Neuronal stem cell (in vitro differentiated cells): Measurements from ENCODE around the gene RNF135. TPM values are rescaled to one million over a fixed set of nuclear protein-coding genes. Genes with fewer than 3 reads are reported as not detected.

Experiments used
- DNase-seq: peaks from one replicate; pipeline ENCODE4 v3.0.0-alpha.2; 2013; ENCODE audit warnings: low spot score
- H2AFZ ChIP-seq: one replicate; pipeline ENCODE4 v1.6.1; 2013; ENCODE audit warnings: mild to moderate bottlenecking, low read length, inconsistent platforms
- H2AK5ac ChIP-seq: 2 replicates; pipeline ENCODE4 v1.6.1; 2013; ENCODE audit warnings: low read depth, mild to moderate bottlenecking, inconsistent platforms, low read length, moderate library complexity, mixed read lengths
- H2BK120ac ChIP-seq: 2 replicates; pipeline ENCODE4 v1.6.1; 2013; ENCODE audit warnings: low read depth, mild to moderate bottlenecking, inconsistent platforms, low read length, moderate library complexity, mixed read lengths
- H2BK12ac ChIP-seq: one replicate; pipeline ENCODE4 v1.6.1; 2013; ENCODE audit warnings: low read length, inconsistent platforms
- H2BK15ac ChIP-seq: 2 replicates; pipeline ENCODE4 v1.6.1; 2013; ENCODE audit warnings: mild to moderate bottlenecking, low read length, inconsistent platforms, mixed read lengths
- H2BK5ac ChIP-seq: one replicate; pipeline ENCODE4 v1.6.1; 2013; ENCODE audit warnings: inconsistent platforms, mild to moderate bottlenecking, low read length, moderate library complexity
- H3K14ac ChIP-seq: one replicate; pipeline ENCODE4 v1.6.1; 2013; ENCODE audit warnings: low read length, inconsistent platforms
- H3K18ac ChIP-seq: 2 replicates; pipeline ENCODE4 v1.6.1; 2013; ENCODE audit warnings: low read length, inconsistent platforms
- H3K23ac ChIP-seq: 2 replicates; pipeline ENCODE4 v1.6.1; 2013; ENCODE audit warnings: low read depth, mild to moderate bottlenecking, mixed read lengths, low read length, inconsistent platforms; ENCODE audit not compliant: poor library complexity
- H3K27ac ChIP-seq: replicated peaks from 3 replicates; pipeline ENCODE4 v1.5.1; 2013; ENCODE audit warnings: low read length, inconsistent platforms
- H3K27me3 ChIP-seq, 3 experiments: 2 replicates each; pipeline ENCODE4 v1.6.1; 2013; ENCODE audit warnings: low read length in 3 of 3, mild to moderate bottlenecking in 2 of 3, inconsistent platforms in 1 of 3, low read depth in 1 of 3, mixed read lengths in 1 of 3, moderate library complexity in 1 of 3; ENCODE audit not compliant: control insufficient read depth in 3 of 3, insufficient read depth in 3 of 3
- H3K36me3 ChIP-seq, 2 donors: replicated peaks in 1 of 2; 2 replicates each; pipeline ENCODE4 v1.6.1; 2013; ENCODE audit warnings: low read length in 2 of 2; ENCODE audit not compliant: control insufficient read depth in 2 of 2, insufficient read depth in 2 of 2
- H3K4ac ChIP-seq: 2 replicates; pipeline ENCODE4 v1.6.1; 2013; ENCODE audit warnings: inconsistent platforms, mild to moderate bottlenecking, low read length, moderate library complexity
- H3K4me1 ChIP-seq, 2 donors: 1 replicate in 1 of 2; 2 replicates in 1 of 2; pipeline ENCODE4 v1.6.1; 2013; ENCODE audit warnings: low read length in 2 of 2, low read depth in 1 of 2; ENCODE audit not compliant: control insufficient read depth in 2 of 2, insufficient read depth in 1 of 2
- H3K4me2 ChIP-seq: one replicate; pipeline ENCODE4 v1.6.1; 2013; ENCODE audit warnings: mild to moderate bottlenecking, low read length, inconsistent platforms; ENCODE audit not compliant: insufficient read depth, poor library complexity, severe bottlenecking
- H3K4me3 ChIP-seq, 2 donors: 2 replicates each; pipeline ENCODE4 v1.5.1; 2013; ENCODE audit warnings: low read length in 2 of 2, mild to moderate bottlenecking in 2 of 2, inconsistent platforms in 1 of 2, moderate library complexity in 1 of 2
- H3K79me1 ChIP-seq: one replicate; pipeline ENCODE4 v1.6.1; 2013; ENCODE audit warnings: low read depth, mild to moderate bottlenecking, inconsistent platforms, low read length, moderate library complexity
- H3K9ac ChIP-seq: one replicate; pipeline ENCODE4 v1.6.1; 2013; ENCODE audit warnings: mild to moderate bottlenecking, low read depth, low read length, inconsistent platforms; ENCODE audit not compliant: poor library complexity
- H3K9me3 ChIP-seq, 2 donors: replicated peaks in 1 of 2; 2 replicates each; pipeline versions ENCODE3 to v1.6.1; 2013; ENCODE audit warnings: low read length in 2 of 2, mild to moderate bottlenecking in 2 of 2, inconsistent platforms in 1 of 2, low read depth in 1 of 2, mixed read lengths in 1 of 2, moderate library complexity in 1 of 2; ENCODE audit not compliant: control insufficient read depth in 2 of 2, insufficient read depth in 1 of 2
- H4K8ac ChIP-seq: one replicate; pipeline ENCODE4 v1.6.1; 2013; ENCODE audit warnings: low read depth, mild to moderate bottlenecking, inconsistent platforms, low read length, moderate library complexity
- H4K91ac ChIP-seq: one replicate; pipeline ENCODE4 v1.6.1; 2013; ENCODE audit warnings: low read length, low read depth, mild to moderate bottlenecking, inconsistent platforms; ENCODE audit not compliant: poor library complexity
- small RNA-seq: library from polyadenylated mRNA; stranded (forward); fragments of <200 nt; extraction: miRNeasy Mini kit (QIAGEN cat#:217004); gene quantifications from one replicate; pipeline ENCODE3, GENCODE V24; 2013; ENCODE audit not compliant: insufficient read depth

RNF135 gene

DNA sequence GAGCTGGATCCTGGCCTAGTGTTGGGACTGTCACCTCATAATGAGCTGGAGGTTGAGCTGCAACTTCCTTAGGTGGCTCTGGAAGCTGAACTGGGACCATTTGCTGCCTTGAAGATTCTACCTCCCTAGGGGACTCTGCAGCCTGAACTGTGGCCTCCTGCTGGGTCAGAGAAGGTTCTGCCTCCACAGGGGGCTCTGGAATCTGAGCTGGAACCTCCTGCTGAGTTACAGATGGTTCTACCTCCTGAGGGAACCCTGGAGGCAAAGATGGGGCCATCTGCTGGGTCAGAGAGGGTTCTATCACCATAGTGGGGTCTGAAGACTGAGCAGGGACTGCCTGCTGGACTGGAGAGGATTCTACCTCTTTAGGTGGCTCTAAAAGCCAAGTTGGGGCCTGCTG, 77.3 kb downstream of the RNF135 start:
- no peak overlapping the region for H4K91ac ChIP-seq
- H2BK5ac ChIP-seq = no peak overlapping the region
- no peak overlapping the region for H3K14ac ChIP-seq
- no peak overlapping the region for H3K4ac ChIP-seq
- H3K27me3 ChIP-seq = peaks cover 0 to 5% (median 0%) of the 10 kb centered on the region in 3 experiments
- peaks cover 0 to 3% of the 10 kb centered on the region in 2 donors for H3K9me3 ChIP-seq
- DNase-seq = no peak
- no peak overlapping the region for H3K4me3 ChIP-seq
- H3K79me1 ChIP-seq = no peaks in the 10 kb centered on the region
- no peak overlapping the region for H3K9ac ChIP-seq
- no peak overlapping the region for H2BK15ac ChIP-seq
- H2BK120ac ChIP-seq = no peak overlapping the region
- H3K36me3 ChIP-seq = no peaks in the 10 kb centered on the region
- no peak overlapping the region for H2BK12ac ChIP-seq
- no peak overlapping the region for H3K18ac ChIP-seq
- H3K4me1 ChIP-seq = no peaks in the 10 kb centered on the region
- H4K8ac ChIP-seq = no peak overlapping the region
- H2AK5ac ChIP-seq = no peak overlapping the region
- no peak overlapping the region for H2AFZ ChIP-seq
- H3K27ac ChIP-seq = no peak overlapping the region
- H3K4me2 ChIP-seq = no peak overlapping the region
- H3K23ac ChIP-seq = no peak overlapping the region

DNA sequence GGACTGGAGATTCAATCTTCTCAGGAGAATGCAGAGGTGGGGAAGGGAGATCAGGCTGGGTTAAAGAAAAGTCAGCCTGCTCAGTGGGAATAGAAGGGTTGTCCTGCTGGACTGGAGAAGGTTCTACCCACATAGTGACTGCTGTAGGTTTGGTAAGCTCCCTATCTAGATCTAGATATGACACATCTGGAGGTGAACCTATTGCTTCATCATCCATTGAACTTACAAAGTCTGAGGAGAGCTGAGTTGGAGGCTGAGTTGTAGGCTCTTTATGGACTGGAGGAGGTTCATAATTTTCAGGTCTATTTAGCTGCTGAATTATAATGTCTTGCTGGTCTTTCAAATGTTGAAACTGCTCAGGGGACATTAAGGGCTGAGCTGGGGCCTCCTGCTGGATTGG, 77.9 kb downstream of the RNF135 start:
- Histone ChIP-seq H2AK5ac (no peak overlapping the region), H3K23ac (no peak overlapping the region), H3K9ac (no peak overlapping the region), H4K8ac (no peak overlapping the region), H3K18ac (no peak overlapping the region), H3K4me1 (no peaks in the 10 kb centered on the region), H3K4ac (no peak overlapping the region), H2BK15ac (no peak overlapping the region), H3K27ac (no peak overlapping the region), H4K91ac (no peak overlapping the region), H3K4me3 (no peak overlapping the region), H3K14ac (no peak overlapping the region), H3K36me3 (no peaks in the 10 kb centered on the region), H3K27me3 (peaks cover 0 to 5% (median 0%) of the 10 kb centered on the region in 3 experiments), H2BK120ac (no peak overlapping the region), H3K79me1 (no peaks in the 10 kb centered on the region), H2AFZ (no peak overlapping the region), H2BK12ac (no peak overlapping the region), H2BK5ac (no peak overlapping the region), H3K9me3 (peaks cover 0 to 3% of the 10 kb centered on the region in 2 donors), H3K4me2 (no peak overlapping the region)
- DNase-seq = no peak

Small RNA genes within 50 kb of the gene (small RNA-seq; reads per million reads assigned to genes)
- gene AC138207.3 (not detected), gene RN7SL138P (not detected)
